HTERT RPE-1 (cell line): ENCODE measurements around the gene MAP2K6.
"Not testable (repeated sequence)": the region's sequence is repeated elsewhere in the genome, so short reads cannot be mapped to it uniquely, and the experiment has no call there.

Experiments
- in situ Hi-C: fragments of 300-500 bp; cut with MboI; formaldehyde crosslinking; loops from 4 replicates; pipeline ENCODE4 v1.14.3; 2020; ENCODE audit warnings: low sequenced_read_pairs

Gene MAP2K6

DNA sequence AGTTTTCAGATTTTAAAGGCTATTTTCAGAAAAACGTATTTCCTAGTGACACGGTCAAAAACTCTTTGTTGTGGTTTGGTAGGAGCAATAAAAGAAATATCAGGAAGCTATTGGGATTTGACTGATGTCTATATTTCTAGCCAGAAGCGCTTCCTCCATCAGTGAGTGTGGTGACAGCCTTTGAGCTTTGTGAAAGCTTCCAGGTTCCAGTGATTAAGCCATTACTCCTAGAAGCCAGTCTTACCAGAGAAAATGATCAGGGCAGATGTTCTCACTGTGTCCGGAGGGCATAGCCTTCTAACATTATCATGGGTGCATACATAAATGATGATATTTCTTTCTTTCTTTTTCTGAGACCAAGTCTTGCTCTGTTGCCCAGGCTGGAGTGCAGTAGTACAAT is 39.6 kb downstream of the MAP2K6 start:
- in situ Hi-C loops, result no loop called here

DNA sequence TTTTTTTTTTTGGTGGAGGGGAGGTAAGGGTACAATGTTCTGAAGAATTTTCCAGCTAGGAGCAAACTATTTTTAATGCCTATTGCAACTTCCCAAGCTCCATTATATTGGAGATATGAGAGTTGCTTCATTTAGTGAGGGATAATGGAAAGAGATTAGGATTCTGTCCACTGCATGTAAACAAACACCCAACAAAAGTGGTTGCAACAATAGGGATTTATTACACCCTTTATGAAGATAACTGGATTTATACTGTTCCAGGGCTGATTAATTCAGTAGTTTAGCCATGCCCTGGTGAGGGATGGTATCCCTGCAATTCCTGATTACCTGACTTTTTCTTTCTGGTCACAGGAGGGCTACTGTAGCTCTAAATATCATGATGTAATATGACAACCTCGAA is 40.5 kb downstream of the MAP2K6 start:
- in situ Hi-C loops, result no loop called here

- in situ Hi-C loops, result no loop called here
Observed at GRCh38 chr17:69457603-69458002, 43.1 kb downstream of the MAP2K6 start.

GRCh38 chr17:69460963-69461922 is 46.7 kb downstream of the MAP2K6 start:
- in situ Hi-C loops, result no loop called here

DNA sequence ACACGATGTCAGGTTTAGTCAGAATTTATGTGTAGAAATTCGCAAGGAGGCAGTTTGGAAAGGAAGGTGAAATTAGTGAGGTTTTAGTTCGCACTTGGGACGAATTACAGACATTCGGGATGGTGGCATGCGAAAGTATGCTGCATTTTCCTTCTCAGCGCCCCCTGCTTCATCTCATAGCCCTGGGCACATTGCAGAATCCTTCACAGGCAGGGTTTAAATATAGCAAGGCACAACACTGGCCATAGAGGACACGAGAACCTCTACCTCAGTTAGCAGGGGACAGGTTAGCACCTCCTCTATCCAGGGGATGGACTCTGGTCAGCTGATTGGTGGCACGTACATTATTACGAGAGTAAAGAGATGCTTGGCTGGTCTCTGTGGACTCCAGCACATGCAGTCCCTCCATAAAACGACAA is 47.5 kb downstream of the MAP2K6 start:
- in situ Hi-C loops, result no loop called here

GRCh38 chr17:69462882-69463281 is 48.4 kb downstream of the MAP2K6 start:
- in situ Hi-C loops, result no loop called here

DNA sequence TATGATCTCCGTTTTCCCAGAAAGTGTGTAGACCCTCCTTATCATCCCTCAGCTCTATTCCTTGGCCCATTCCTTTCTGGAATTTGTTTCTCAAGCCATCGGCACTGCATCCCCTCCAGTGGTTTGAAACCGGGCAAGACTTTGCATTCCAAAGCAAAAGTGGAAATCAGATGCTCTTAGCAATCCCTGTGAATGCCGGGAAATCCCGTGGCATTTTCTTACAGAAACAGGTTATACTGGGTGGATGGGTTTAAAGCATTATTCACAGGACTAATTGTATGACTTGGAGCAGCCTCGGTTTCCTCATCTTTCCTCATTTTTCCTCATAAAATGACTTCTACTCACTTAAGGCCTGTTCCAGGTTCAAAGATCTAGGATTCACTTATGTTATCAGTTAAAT is 52.0 kb downstream of the MAP2K6 start:
- in situ Hi-C loops, result no loop called here

GRCh38 chr17:69466905-69467667 is 52.6 kb downstream of the MAP2K6 start:
- in situ Hi-C loops, result no loop called here

DNA sequence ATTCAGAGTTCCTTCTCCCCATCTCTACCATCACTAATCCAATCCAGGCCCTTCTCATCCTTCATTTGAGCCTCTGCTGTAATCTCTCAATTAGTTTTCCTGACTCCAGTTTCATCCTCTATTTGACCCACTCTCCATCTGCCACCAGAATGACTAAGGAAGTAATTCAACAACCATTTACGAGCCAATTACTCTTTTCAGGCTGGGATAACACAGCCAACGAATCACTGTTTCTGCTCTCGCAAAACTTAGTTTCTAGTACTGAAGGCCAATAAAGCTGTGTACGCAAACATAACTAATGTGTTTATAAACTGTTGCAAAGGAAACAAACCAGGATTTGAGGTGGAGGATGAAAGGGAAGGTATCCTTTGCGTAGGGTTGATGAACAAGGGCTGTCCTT is 53.7 kb downstream of the MAP2K6 start:
- in situ Hi-C loops, result no loop called here

DNA sequence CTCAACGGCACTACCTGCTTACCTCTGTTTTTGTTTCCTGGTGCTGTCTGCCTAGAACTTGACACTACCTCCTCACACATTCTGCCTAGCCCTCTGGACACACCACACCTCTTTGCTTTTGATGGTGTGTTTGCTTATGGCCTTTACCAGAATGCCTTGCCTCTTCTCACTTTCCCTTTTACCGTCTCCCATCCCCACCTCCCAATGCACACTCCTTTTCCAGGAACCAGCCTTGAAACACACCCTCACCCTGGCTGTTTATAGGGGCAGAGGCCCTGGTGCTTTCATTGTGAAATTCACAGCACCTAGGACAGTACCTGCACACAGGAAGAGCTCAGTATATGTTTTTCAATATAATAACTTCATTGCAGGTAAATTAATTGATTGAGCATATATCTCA is 56.2 kb downstream of the MAP2K6 start:
- in situ Hi-C loops, result no loop called here

- in situ Hi-C loops, result no loop called here
Observed at GRCh38 chr17:69471406-69471805, 56.9 kb downstream of the MAP2K6 start.

- in situ Hi-C loops, result no loop called here
Observed at GRCh38 chr17:69473841-69474831, 59.6 kb downstream of the MAP2K6 start.

DNA sequence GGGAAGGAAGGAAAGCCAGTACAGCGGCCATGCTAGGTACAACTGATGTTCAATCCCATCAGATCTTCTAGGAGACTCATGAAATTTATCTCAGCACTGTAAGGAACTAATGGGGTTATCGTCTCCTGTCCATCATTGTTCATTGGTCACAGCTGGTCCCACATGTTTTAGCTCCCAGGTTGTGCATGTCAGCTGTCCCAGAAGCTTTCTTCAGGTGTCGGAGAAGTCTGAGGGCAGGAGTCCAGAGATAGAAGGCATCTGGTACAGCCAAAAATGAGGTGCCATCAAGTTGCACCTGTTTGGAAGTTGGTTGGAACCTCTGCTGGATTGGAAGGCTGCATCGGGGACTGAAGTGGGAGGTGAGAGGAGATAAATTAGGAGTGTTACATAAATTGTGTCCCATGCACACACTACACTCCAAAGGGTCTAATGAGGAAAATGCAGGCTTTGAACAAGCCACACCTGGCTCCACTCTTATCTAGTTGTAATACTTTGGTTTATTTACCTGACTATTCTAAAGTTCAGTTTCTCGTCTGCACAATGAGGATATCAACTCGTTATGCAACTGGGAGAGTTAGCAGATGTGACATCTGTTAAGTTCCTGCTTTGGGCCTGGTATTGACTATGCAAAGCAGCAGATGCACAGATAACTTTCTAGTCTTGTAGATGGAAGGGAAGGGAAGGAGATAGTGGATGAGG is 62.9 kb downstream of the MAP2K6 start:
- in situ Hi-C loops, result no loop called here

GRCh38 chr17:69477903-69478266 is 63.4 kb downstream of the MAP2K6 start:
- in situ Hi-C loops, result no loop called here

DNA sequence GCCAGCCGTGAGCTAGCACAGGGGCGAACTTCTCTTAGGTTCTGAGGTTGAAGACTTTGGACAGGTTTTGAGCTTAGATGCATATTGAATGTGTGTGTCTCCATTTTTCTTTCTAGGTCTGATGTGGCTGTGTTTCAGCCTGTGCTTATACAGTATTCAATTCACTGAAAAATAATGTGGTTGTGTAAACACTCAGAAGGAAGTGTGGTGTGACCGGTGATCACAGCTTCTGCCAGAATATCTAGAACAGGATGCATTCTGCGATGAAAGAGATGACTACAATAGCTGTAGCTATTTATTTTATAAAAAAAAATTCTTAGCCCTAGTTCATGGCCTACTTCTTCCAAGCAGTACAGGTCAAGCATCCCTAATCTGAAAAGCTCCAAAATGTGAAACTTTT is 64.4 kb downstream of the MAP2K6 start:
- in situ Hi-C loops, result no loop called here

- in situ Hi-C loops, result not testable (repeated sequence)
Observed at GRCh38 chr17:69479756-69480155, 65.3 kb downstream of the MAP2K6 start.

- in situ Hi-C loops, result no loop called here
Observed at GRCh38 chr17:69480245-69480644, 65.7 kb downstream of the MAP2K6 start.

DNA sequence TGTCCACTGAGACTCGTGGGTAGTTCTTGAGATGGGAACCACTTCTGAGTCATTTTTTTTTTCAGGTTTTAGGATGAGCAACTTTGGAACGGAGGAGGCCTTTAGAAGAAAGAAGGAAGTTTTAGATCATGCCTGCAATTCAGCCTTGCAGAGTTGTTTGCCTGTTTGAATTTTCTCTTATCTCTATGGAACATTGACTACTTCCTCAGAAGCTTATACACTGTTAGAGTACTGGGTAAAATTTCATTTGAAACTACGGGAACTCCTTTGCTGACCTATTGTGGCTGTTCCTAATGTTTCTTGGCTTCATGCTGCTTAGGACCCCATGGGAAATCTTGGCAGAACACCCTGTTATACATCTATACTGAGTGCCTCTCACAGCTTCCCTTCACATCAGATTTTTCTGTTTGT is 70.8 kb downstream of the MAP2K6 start:
- in situ Hi-C loops, result no loop called here

- in situ Hi-C loops, result no loop called here
Observed at GRCh38 chr17:69485901-69486643, 71.6 kb downstream of the MAP2K6 start.
